Measurements from ENCODE around the gene PTPRM. TPM values are rescaled to one million over a fixed set of nuclear protein-coding genes. Genes with fewer than 3 reads are reported as not detected.

Gene PTPRM
- total and polyA plus RNA-seq, 2 experiments from 2014 or later: 1.6 to 5.3 TPM

DNA sequence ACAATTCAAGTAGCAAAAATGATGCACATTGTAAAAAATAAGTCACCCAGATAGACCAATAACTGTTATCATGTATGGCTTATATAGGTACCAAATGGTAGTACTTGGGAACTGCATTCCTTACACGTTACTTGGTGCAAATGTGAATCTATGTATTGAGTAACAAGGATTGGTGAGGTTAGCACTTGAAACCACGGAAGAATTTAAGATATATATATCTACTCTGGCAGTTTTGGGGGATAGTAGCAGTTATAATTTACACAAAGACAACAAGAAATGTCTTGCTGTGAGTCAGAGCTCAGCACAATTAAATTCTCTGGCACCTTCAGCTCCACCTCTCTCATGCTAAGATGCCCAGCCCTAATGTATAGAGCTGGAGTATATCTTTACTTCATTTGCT is 682.7 kb downstream of the PTPRM start:
- H3K4me3 Mint-ChIP-seq: no peak overlapping the region
- TF ChIP-seq NANOG (IDR thresholded peaks at IDR 0.05; ENCODE audit: borderline replicate concordance): no peak
- no peak overlapping the region for H3K27ac Mint-ChIP-seq
- H3K4me2 ChIP-seq: peak overlapping the region; percentile 1; the same call in 1 of the 2 replicates
- DNase-seq (ENCODE audit: low spot score) (no peak), ATAC-seq (no peak)
- H3K4me1 ChIP-seq (ENCODE audit: insufficient read depth): peaks cover 48% of the 10 kb centered on the region
- H3K79me2 ChIP-seq (replicated peaks; ENCODE audit: insufficient read depth): no peaks in the 10 kb centered on the region
- peaks cover 48% of the 10 kb centered on the region for H3K4me1 Mint-ChIP-seq
- no peak overlapping the region for H2AFZ ChIP-seq
- no peak overlapping the region for H3K27ac ChIP-seq (ENCODE audit: low read depth)
- H3K4me3 ChIP-seq: no peak overlapping the region
- no peaks in the 10 kb centered on the region for H3K27me3 ChIP-seq (ENCODE audit: insufficient read depth)
- H3F3A ChIP-seq (replicated peaks; ENCODE audit: low read depth): no peaks in the 10 kb centered on the region
- no peaks in the 10 kb centered on the region for H3K9me3 Mint-ChIP-seq
- H4K20me1 ChIP-seq (replicated peaks; ENCODE audit: insufficient read depth): no peaks in the 10 kb centered on the region
- H3K9me2 ChIP-seq (ENCODE audit: insufficient read depth): no peaks in the 10 kb centered on the region
- H3K36me3 ChIP-seq (ENCODE audit: insufficient read depth): no peaks in the 10 kb centered on the region
- H3K27me3 Mint-ChIP-seq (ENCODE audit: insufficient read depth, low read depth, poor library complexity): peaks cover 2% of the 10 kb centered on the region
- no peaks in the 10 kb centered on the region for H3K36me3 Mint-ChIP-seq (ENCODE audit: low read depth)

DNA sequence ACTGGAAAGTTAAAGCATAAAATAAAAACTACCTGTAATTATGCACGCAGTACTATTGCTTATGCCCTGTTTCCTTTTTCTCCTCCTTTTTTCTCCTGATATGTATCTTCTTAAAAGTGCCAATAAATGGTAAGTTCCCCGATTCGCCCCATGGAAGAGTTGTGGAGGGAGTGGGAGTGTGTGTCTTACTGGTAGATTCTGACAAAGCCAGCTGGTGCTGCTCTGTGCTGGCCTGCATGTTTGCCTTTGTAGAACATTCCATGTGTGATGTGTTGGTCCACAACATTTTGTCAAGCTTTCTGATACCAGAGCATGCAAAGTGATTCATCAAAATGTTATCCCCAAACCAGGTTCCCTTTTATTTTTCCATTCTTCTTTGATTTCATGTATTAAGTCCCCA is 685.3 kb downstream of the PTPRM start:
- Mint-ChIP-seq H3K4me3 (no peak overlapping the region), H3K9me3 (no peaks in the 10 kb centered on the region), H3K27ac (no peak overlapping the region), H3K27me3 (ENCODE audit: insufficient read depth, low read depth, poor library complexity) (peaks cover 2% of the 10 kb centered on the region), H3K4me1 (peaks cover 47% of the 10 kb centered on the region), H3K36me3 (ENCODE audit: low read depth) (no peaks in the 10 kb centered on the region)
- Histone ChIP-seq H3K4me3 (no peak overlapping the region), H3K36me3 (ENCODE audit: insufficient read depth) (no peaks in the 10 kb centered on the region), H3K4me1 (ENCODE audit: insufficient read depth) (peaks cover 48% of the 10 kb centered on the region), H3K27ac (ENCODE audit: low read depth) (no peak overlapping the region), H3K9me2 (ENCODE audit: insufficient read depth) (no peaks in the 10 kb centered on the region), H3F3A (replicated peaks; ENCODE audit: low read depth) (no peaks in the 10 kb centered on the region), H3K27me3 (ENCODE audit: insufficient read depth) (no peaks in the 10 kb centered on the region), H4K20me1 (replicated peaks; ENCODE audit: insufficient read depth) (no peaks in the 10 kb centered on the region), H2AFZ (no peak overlapping the region), H3K4me2 (peak overlapping the region; percentile 12), H3K79me2 (replicated peaks; ENCODE audit: insufficient read depth) (no peaks in the 10 kb centered on the region)
- ATAC-seq (peak; percentile 69), DNase-seq (ENCODE audit: low spot score) (peak; percentile 20)
- TF ChIP-seq, protein P1, sequence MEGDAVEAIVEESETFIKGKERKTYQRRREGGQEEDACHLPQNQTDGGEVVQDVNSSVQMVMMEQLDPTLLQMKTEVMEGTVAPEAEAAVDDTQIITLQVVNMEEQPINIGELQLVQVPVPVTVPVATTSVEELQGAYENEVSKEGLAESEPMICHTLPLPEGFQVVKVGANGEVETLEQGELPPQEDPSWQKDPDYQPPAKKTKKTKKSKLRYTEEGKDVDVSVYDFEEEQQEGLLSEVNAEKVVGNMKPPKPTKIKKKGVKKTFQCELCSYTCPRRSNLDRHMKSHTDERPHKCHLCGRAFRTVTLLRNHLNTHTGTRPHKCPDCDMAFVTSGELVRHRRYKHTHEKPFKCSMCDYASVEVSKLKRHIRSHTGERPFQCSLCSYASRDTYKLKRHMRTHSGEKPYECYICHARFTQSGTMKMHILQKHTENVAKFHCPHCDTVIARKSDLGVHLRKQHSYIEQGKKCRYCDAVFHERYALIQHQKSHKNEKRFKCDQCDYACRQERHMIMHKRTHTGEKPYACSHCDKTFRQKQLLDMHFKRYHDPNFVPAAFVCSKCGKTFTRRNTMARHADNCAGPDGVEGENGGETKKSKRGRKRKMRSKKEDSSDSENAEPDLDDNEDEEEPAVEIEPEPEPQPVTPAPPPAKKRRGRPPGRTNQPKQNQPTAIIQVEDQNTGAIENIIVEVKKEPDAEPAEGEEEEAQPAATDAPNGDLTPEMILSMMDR (conservative IDR thresholded peaks at IDR 0.05; ENCODE audit: low read depth in 2 of 2): no peak
- no peak for TF ChIP-seq ZNF114 (CRISPR knock-in tag; IDR thresholded peaks at IDR 0.05)
- no peak for TF ChIP-seq EZH2phosphoT487 (IDR thresholded peaks at IDR 0.05; ENCODE audit: unreplicated experiment)
- TF ChIP-seq ZNF331 (CRISPR knock-in tag; IDR thresholded peaks at IDR 0.05; ENCODE audit: low read depth): no peak
- TF ChIP-seq NANOG (IDR thresholded peaks at IDR 0.05; ENCODE audit: borderline replicate concordance): no peak
- TF ChIP-seq, protein P2, sequence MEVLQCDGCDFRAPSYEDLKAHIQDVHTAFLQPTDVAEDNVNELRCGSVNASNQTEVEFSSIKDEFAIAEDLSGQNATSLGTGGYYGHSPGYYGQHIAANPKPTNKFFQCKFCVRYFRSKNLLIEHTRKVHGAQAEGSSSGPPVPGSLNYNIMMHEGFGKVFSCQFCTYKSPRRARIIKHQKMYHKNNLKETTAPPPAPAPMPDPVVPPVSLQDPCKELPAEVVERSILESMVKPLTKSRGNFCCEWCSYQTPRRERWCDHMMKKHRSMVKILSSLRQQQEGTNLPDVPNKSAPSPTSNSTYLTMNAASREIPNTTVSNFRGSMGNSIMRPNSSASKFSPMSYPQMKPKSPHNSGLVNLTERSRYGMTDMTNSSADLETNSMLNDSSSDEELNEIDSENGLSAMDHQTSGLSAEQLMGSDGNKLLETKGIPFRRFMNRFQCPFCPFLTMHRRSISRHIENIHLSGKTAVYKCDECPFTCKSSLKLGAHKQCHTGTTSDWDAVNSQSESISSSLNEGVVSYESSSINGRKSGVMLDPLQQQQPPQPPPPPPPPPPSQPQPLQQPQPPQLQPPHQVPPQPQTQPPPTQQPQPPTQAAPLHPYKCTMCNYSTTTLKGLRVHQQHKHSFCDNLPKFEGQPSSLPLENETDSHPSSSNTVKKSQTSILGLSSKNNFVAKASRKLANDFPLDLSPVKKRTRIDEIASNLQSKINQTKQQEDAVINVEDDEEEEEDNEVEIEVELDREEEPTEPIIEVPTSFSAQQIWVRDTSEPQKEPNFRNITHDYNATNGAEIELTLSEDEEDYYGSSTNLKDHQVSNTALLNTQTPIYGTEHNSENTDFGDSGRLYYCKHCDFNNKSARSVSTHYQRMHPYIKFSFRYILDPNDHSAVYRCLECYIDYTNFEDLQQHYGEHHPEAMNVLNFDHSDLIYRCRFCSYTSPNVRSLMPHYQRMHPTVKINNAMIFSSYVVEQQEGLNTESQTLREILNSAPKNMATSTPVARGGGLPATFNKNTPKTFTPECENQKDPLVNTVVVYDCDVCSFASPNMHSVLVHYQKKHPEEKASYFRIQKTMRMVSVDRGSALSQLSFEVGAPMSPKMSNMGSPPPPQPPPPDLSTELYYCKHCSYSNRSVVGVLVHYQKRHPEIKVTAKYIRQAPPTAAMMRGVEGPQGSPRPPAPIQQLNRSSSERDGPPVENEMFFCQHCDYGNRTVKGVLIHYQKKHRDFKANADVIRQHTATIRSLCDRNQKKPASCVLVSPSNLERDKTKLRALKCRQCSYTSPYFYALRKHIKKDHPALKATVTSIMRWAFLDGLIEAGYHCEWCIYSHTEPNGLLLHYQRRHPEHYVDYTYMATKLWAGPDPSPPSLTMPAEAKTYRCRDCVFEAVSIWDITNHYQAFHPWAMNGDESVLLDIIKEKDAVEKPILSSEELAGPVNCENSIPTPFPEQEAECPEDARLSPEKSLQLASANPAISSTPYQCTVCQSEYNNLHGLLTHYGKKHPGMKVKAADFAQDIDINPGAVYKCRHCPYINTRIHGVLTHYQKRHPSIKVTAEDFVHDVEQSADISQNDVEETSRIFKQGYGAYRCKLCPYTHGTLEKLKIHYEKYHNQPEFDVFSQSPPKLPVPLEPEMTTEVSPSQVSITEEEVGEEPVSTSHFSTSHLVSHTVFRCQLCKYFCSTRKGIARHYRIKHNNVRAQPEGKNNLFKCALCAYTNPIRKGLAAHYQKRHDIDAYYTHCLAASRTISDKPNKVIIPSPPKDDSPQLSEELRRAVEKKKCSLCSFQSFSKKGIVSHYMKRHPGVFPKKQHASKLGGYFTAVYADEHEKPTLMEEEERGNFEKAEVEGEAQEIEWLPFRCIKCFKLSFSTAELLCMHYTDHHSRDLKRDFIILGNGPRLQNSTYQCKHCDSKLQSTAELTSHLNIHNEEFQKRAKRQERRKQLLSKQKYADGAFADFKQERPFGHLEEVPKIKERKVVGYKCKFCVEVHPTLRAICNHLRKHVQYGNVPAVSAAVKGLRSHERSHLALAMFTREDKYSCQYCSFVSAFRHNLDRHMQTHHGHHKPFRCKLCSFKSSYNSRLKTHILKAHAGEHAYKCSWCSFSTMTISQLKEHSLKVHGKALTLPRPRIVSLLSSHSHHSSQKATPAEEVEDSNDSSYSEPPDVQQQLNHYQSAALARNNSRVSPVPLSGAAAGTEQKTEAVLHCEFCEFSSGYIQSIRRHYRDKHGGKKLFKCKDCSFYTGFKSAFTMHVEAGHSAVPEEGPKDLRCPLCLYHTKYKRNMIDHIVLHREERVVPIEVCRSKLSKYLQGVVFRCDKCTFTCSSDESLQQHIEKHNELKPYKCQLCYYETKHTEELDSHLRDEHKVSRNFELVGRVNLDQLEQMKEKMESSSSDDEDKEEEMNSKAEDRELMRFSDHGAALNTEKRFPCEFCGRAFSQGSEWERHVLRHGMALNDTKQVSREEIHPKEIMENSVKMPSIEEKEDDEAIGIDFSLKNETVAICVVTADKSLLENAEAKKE (CRISPR knock-in tag; IDR thresholded peaks at IDR 0.05): no peak
- no peak for TF ChIP-seq JUNB (IDR thresholded peaks at IDR 0.05; ENCODE audit: unreplicated experiment)
- TF ChIP-seq, protein P3, sequence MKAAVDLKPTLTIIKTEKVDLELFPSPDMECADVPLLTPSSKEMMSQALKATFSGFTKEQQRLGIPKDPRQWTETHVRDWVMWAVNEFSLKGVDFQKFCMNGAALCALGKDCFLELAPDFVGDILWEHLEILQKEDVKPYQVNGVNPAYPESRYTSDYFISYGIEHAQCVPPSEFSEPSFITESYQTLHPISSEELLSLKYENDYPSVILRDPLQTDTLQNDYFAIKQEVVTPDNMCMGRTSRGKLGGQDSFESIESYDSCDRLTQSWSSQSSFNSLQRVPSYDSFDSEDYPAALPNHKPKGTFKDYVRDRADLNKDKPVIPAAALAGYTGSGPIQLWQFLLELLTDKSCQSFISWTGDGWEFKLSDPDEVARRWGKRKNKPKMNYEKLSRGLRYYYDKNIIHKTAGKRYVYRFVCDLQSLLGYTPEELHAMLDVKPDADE (IDR thresholded peaks at IDR 0.05): no peak
- TF ChIP-seq, protein P4, sequence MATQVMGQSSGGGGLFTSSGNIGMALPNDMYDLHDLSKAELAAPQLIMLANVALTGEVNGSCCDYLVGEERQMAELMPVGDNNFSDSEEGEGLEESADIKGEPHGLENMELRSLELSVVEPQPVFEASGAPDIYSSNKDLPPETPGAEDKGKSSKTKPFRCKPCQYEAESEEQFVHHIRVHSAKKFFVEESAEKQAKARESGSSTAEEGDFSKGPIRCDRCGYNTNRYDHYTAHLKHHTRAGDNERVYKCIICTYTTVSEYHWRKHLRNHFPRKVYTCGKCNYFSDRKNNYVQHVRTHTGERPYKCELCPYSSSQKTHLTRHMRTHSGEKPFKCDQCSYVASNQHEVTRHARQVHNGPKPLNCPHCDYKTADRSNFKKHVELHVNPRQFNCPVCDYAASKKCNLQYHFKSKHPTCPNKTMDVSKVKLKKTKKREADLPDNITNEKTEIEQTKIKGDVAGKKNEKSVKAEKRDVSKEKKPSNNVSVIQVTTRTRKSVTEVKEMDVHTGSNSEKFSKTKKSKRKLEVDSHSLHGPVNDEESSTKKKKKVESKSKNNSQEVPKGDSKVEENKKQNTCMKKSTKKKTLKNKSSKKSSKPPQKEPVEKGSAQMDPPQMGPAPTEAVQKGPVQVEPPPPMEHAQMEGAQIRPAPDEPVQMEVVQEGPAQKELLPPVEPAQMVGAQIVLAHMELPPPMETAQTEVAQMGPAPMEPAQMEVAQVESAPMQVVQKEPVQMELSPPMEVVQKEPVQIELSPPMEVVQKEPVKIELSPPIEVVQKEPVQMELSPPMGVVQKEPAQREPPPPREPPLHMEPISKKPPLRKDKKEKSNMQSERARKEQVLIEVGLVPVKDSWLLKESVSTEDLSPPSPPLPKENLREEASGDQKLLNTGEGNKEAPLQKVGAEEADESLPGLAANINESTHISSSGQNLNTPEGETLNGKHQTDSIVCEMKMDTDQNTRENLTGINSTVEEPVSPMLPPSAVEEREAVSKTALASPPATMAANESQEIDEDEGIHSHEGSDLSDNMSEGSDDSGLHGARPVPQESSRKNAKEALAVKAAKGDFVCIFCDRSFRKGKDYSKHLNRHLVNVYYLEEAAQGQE (IDR thresholded peaks at IDR 0.05; ENCODE audit: unreplicated experiment): no peak
- TF ChIP-seq POLR2AphosphoS5 (IDR thresholded peaks at IDR 0.05; ENCODE audit: low read depth): no peak
